HG03097 (cell line): ENCODE data around the gene ZNF549.
A peak's percentile ranks its signal among the peaks of the same experiment; 100 is the strongest.

ENCODE experiments used
- ATAC-seq: cut with Tn5 transposase; IDR thresholded peaks from one replicate; pipeline ENCODE4 v1.9.1; 2021; ENCODE audit not compliant: unreplicated experiment, low FRiP score

Gene ZNF549

GRCh38 chr19:57566396-57567265 is 39.5 kb downstream of the ZNF549 start:
- ATAC-seq: no peak

- no peak for ATAC-seq
Observed at GRCh38 chr19:57570707-57571106, 43.6 kb downstream of the ZNF549 start.

DNA sequence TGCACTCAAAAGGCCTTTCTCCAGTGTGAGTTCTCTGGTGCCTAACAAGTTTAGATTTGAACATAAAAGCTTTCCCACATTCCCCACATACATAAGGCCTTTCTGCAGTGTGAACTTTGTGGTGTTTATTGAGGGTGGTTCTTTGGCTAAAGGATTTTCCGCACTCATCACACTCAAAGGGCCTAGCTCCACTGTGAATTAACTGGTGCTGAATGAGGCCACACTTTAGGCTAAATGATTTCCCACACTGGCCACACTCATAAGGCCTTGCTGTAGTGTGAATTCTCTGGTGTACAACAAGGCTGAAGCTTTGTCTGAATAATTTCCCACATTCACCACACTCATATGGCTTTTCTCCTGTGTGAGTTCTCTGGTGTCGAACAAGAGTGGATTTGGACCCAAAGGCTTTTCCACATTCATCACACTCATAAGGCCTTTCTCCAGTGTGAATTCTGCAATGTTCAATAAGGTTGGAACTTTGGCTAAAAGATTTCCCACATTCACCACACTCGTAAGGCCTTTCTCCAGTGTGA is 45.3 kb downstream of the ZNF549 start:
- no peak for ATAC-seq

GRCh38 chr19:57576661-57577060 is 49.5 kb downstream of the ZNF549 start:
- ATAC-seq: no peak

- ATAC-seq: peak; percentile 89
Observed at GRCh38 chr19:57578487-57579205, 51.5 kb downstream of the ZNF549 start, which contains the start of gene ZNF416. Gene ZNF416 (minus strand): TSS chr19:57578911. CDS start chr19:57578704, 207 bp downstream.

GRCh38 chr19:57583104-57583520 is 56.0 kb downstream of the ZNF549 start:
- no peak for ATAC-seq

GRCh38 chr19:57583521-57584416 is 56.6 kb downstream of the ZNF549 start, which contains the start of gene ZIK1:
Gene ZIK1 (plus strand): TSS chr19:57584145. CDS start chr19:57584357, 212 bp downstream.
- ATAC-seq: peak; percentile 71

DNA sequence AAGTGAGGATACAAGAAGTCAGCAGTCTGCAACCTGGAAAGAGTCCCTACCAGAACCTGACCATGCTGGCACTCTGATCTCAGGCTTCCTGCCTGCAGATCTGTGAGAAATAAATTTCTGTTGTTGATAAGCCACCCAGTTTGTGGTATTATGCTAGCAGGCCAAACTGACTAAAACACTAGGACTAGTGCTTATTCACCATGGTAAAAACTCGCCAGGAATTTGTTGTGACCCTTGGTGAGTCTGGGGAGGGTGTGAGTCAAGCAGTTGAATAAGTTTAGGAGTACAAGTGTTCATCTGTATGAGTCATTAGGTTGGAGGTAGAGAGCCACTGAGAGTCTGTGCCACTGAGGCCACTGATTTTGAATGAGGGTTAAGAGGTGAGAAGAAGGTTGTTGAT is 60.4 kb downstream of the ZNF549 start:
- no peak for ATAC-seq

GRCh38 chr19:57599377-57599760 is 72.2 kb downstream of the ZNF549 start:
- no peak for ATAC-seq

GRCh38 chr19:57599761-57600383 is 72.7 kb downstream of the ZNF549 start, which contains the start of gene ZNF530:
Gene ZNF530 (plus strand): TSS chr19:57599885. CDS start chr19:57604346, 4,461 bp downstream.
- peak; percentile 88 for ATAC-seq

- ATAC-seq: no peak
Observed at GRCh38 chr19:57606931-57607330, 79.8 kb downstream of the ZNF549 start.
